Activated T-cell treated with anti-CD3 and anti-CD28 coated beads, Interleukin-2, amount 50 U/mL, for 4 hours (primary cell): ENCODE data around the gene ATG16L2. TPM values are rescaled to one million over a fixed set of nuclear protein-coding genes. Genes with fewer than 3 reads are reported as not detected.

Experiments
- ATAC-seq, 2 donors: fragments of 200-7000 bp; cut with Tn5 transposase; one replicate each; pipeline ENCODE4 v1.10.0; 2021
- DNase-seq: peaks from one replicate; pipeline ENCODE4 v3.0.0-alpha.2; 2020
- H3K27me3 Mint-ChIP-seq: one replicate; pipeline ENCODE4 v1.8.0; 2021; ENCODE audit warnings: low read depth, mixed read lengths
- H3K36me3 Mint-ChIP-seq: one replicate; pipeline ENCODE4 v1.8.0; 2022; ENCODE audit warnings: mixed read lengths; ENCODE audit not compliant: insufficient read depth
- H3K4me1 Mint-ChIP-seq: one replicate; pipeline ENCODE4 v1.8.0; 2021; ENCODE audit warnings: low read depth, mixed read lengths
- H3K4me3 Mint-ChIP-seq: one replicate; pipeline ENCODE4 v1.8.0; 2021; ENCODE audit warnings: mild to moderate bottlenecking, moderate library complexity, mixed read lengths
- H3K9me3 Mint-ChIP-seq: one replicate; pipeline ENCODE4 v1.8.0; 2021; ENCODE audit warnings: mixed read lengths
- total RNA-seq, 3 donors: library from RNA; stranded (reverse); gene quantifications; one replicate each; pipeline ENCODE4 v1.2.1, GENCODE V29; 2021

Gene ATG16L2
- total RNA-seq, 3 donors from 2014 or later: 23.8 to 28.9 (median 26.0) TPM

- Mint-ChIP-seq H3K36me3 (peaks cover 18% of the 10 kb centered on the region), H3K4me1 (peaks cover 5% of the 10 kb centered on the region), H3K27me3 (no peaks in the 10 kb centered on the region), H3K9me3 (peaks cover 6% of the 10 kb centered on the region), H3K4me3 (no peak overlapping the region)
- ATAC-seq (no peak), DNase-seq (no peak)
These were observed 61.5 kb downstream of the ATG16L2 start for GRCh38 chr11:72875736-72876135.

DNA sequence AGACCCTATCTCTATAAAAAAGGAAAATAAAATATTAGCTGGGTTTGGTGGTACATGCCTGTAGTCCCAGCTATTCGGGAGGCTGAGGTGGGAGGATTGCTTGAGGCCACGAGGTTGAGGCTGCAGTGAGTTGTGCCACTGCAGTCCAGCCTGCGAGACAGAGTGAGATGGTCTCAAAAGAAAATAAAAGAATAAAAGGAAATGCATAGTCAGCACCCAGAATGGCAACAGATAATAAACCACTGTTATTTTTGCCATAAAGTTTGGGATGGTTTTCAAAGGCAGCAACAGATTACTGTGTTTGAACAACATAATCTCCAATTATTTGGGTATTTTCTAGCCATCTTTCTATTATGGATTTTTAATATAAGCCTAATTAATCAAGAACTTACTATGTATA lies 61.9 kb downstream of the ATG16L2 start:
- Mint-ChIP-seq H3K4me1 (peaks cover 2% of the 10 kb centered on the region), H3K36me3 (peaks cover 22% of the 10 kb centered on the region), H3K4me3 (no peak overlapping the region), H3K9me3 (peaks cover 6% of the 10 kb centered on the region), H3K27me3 (no peaks in the 10 kb centered on the region)
- no peak for DNase-seq
- ATAC-seq: no peak

Other genes starting within 250 kb of the ATG16L2 start
- under 1 TPM; 0.53 to 0.71 (median 0.60) TPM for gene PDE2A, start 140.0 kb upstream of the ATG16L2 start, total RNA-seq
- 10 to 100 TPM; 52.3 to 58.1 (median 52.8) TPM for gene ARAP1, start 62.0 kb upstream of the ATG16L2 start, total RNA-seq
- gene STARD10, start 20.4 kb upstream of the ATG16L2 start, total RNA-seq: 10 to 100 TPM in 2 of 3 donors, 1 to 10 TPM in 1; 9.4 to 13.8 (median 13.0) TPM